NK-92 treated with Interleukin-12 subunit alpha and Interleukin-12 subunit beta, amount 100 ng/mL, for 24 hours (cell line): ENCODE results near the gene IQCE.

ENCODE experiments used
- DNase-seq: peaks from one replicate; lab custom pipeline; 2025; lab: John Stamatoyannopoulos, UW

IQCE gene, protein sequence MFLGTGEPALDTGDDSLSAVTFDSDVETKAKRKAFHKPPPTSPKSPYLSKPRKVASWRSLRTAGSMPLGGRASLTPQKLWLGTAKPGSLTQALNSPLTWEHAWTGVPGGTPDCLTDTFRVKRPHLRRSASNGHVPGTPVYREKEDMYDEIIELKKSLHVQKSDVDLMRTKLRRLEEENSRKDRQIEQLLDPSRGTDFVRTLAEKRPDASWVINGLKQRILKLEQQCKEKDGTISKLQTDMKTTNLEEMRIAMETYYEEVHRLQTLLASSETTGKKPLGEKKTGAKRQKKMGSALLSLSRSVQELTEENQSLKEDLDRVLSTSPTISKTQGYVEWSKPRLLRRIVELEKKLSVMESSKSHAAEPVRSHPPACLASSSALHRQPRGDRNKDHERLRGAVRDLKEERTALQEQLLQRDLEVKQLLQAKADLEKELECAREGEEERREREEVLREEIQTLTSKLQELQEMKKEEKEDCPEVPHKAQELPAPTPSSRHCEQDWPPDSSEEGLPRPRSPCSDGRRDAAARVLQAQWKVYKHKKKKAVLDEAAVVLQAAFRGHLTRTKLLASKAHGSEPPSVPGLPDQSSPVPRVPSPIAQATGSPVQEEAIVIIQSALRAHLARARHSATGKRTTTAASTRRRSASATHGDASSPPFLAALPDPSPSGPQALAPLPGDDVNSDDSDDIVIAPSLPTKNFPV

GRCh38 chr7:2558629-2559282 lies at the start of gene IQCE:
TSS of gene IQCE (plus strand) at chr7:2558979. CDS start at chr7:2559182, 203 bp downstream.
- peak; percentile 81 for DNase-seq

- no peak for DNase-seq
Observed at GRCh38 chr7:2509298-2509906, 49.4 kb upstream of the IQCE start.

DNA sequence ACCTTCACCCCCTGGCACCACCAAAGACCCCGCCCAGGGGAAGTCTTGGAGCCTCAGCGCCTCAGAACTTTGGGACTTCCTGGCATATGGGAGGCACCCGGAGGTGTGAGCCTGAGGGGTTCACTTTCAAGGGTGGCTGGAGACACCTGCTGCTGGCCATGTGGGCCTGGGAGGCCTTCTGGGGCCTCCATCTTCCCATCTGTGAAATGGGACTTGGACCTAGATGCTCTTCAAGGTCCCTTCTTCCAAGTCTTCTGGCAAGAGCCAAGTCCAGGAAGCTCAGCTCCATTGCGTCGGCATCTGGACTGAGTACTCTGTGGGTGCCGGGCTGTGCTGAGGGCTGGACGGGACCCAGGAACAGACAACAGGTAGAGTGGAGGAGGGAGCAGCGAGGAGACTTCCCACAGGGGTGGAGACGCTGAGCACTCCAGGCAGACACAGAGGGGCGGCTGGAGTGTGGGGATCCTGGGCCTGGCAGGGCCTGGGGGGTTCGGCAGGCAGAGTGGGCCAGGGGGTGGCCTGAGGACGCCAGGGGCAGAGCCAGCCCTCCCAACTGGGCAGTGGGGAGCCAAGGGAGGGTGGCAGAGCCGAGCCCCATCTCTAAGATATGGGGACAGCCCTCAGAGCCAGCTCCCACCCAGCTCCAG lies 48.5 kb upstream of the IQCE start:
- no peak for DNase-seq

DNA sequence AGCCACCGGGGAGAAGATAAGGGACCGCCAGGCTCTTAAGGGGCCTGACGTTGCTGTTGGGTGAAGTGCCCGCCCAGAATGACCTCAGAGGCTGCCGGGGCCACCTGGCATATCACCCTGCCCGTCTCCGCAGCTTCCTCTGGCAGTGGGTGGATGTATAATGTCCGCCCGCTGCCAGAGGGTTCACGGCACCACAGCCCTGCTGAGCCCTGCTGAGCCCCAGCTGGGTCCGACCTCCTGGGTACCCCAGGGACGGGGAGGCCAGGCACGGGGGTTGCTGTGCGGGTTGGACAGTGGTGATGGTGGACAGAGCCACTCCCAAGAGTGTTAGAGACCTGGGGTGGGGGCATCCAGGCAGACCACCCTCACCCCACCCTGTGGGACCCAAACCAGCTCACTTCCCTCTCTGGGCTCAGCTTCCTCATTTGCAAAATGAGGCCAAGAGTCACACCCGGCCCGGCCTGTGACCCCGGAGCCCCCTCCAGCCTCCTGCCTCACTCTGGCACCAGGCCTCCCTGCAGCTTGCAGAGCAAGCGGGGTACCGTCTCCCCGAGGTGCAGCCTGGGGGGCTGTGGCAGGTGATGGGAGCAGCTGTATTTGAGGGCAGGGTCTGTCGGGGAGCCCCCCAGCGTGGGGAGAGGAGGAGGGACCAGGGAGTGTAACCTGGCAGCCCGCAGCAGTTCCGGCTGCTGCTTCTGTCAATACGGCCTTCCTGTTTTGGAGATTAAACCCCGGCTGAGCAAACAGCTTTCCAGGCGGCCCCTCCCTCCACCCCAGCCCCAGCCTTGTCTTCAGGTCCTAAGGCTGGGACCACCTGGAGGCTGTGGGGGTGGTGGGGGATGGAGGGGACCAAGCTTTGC lies 47.6 kb upstream of the IQCE start:
- no peak for DNase-seq

GRCh38 chr7:2511769-2512168 lies 47.0 kb upstream of the IQCE start:
- no peak for DNase-seq

DNA sequence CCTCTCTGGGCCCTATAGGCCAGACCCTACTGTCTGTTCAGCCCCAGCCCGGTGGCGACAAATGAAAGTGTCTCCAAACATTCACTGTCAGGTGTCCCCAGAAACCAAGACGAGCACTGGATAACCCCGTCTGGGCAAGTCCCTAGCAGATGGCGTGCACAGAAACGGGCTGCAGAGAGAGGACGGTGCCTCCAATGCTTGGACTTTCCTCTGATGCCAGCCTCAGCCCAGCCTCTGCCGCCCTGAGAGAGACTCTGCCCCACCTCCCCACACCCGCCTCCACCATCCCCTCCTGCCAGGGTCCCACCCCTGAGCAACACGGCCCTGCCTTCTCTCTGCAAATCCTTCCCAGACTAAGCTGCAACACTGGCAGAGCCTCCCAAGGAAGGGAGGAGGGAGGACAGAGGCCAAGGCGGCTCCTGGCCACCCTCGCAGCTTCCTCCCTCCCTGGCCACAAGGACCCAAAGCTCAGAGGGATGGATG lies 46.6 kb upstream of the IQCE start:
- DNase-seq, result no peak

DNA sequence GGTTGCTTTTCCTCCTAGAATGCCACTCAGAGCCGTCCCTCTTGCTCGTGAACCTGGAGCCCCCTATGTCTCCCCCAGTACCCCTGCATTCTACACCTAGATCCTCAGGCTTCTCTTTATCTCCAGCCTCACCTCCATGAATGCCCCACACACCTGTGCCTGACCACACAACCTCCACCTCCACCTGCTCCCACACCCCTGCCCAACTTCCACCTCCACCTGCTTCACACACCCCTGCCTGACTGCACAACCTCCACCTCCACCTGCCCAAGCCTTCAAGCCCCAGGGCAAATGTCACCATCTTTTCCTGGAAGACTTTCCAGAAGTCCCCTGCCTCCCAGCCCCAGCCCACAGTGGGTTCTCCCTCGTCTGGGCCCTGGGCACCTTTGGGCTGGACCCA lies 46.1 kb upstream of the IQCE start:
- DNase-seq, result no peak

- DNase-seq, result no peak
Observed at GRCh38 chr7:2513702-2514101, 45.1 kb upstream of the IQCE start.

GRCh38 chr7:2514473-2515423 lies 44.0 kb upstream of the IQCE start:
- no peak for DNase-seq

DNA sequence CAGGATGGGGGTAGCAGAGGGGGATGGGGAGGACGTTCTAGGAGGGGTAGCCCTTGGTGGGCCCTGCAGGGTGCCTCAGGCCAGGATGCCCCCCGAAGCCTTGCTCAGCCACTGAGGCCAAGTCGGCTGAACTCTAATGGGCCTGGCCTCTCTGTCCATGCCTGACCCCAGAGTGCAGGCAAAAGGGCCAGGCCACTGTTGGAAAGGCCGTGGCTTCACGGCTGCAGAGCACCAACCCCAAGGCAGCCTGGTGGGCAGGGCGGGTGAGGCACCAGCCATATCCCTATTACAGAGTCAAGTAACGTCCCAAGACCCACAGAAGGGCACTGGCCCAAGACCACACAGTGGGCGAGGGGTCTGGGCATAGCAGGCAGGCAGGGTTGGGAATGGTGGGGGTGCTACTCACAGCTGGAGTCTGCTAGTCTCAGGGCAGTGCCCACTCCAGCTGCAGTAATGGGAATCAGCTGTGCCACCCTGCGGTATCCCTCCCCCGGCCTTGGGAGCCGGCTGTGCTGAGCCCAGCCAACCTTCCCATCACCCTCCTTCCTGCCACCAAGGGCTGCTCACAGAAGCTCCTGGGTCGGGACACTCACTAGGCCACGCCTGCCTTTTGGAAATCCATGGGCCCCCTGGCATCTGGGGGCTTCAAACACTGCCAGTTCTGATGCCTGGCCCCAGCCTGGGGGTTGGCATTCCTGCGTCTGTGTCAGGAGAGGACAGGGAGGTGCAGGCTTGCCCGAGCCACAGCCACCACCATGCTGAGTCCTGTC lies 43.2 kb upstream of the IQCE start:
- no peak for DNase-seq

GRCh38 chr7:2516194-2516555 lies 42.6 kb upstream of the IQCE start:
- no peak for DNase-seq

- DNase-seq, result no peak
Observed at GRCh38 chr7:2517026-2517425, 41.8 kb upstream of the IQCE start.

DNA sequence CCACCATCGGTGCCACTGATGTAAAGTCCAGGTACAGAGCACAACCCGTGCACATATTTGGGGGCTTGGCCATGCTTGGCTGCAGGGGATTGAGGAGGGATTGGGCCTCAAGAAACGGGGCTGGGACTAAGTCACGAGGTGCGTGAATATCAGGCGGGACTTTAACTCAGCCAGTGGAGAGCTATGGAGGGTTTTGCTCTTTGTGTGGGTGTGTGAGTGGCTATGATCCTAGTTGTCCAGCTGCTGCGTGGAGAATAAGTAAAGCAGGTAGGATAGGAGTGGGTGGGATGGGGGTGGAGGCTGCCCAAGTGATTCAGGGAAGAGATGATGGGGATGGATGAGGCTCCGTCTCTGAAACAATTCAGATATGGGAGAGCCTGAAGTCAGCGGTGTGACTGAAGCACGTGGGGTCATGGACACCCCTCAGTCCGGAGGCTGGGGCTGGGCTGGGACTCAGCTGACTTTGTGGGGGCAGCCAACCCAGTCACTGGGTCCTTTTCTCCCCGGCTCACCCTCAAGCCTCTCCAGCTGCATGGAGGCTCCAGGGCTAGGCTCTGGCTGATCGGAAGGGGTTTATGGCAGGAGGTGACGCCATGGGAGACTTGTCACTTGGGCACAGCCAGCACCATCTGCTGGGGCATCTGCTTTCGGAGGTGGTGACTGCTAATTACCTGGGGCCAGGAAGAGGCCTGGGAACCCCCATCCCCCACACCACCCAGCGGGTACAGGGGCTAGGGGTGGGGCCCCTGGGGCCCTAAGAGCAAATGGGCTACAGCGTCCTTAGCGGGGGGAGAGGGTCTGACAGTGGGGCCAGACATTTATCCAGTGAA lies 40.9 kb upstream of the IQCE start:
- DNase-seq, result no peak

DNA sequence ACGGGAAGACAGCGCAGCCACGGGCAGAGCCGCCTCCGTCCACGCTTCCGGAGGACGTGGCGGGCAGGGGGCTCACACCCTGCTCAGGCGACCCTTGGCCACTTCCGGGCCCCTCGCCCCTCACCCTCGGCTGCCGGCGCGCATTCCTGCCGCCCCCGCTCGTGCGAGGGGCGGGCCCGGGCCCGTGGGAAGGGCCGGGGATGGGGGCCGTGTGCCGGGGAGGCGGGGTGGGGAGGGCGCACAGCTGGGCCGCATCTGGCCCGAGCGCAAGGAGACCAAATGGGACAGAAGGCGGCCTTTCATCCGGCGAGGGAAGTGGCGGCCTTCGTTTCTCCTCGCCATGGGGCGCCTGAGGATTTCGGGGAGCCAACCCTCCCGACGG lies 40.1 kb upstream of the IQCE start:
- DNase-seq, result no peak

DNA sequence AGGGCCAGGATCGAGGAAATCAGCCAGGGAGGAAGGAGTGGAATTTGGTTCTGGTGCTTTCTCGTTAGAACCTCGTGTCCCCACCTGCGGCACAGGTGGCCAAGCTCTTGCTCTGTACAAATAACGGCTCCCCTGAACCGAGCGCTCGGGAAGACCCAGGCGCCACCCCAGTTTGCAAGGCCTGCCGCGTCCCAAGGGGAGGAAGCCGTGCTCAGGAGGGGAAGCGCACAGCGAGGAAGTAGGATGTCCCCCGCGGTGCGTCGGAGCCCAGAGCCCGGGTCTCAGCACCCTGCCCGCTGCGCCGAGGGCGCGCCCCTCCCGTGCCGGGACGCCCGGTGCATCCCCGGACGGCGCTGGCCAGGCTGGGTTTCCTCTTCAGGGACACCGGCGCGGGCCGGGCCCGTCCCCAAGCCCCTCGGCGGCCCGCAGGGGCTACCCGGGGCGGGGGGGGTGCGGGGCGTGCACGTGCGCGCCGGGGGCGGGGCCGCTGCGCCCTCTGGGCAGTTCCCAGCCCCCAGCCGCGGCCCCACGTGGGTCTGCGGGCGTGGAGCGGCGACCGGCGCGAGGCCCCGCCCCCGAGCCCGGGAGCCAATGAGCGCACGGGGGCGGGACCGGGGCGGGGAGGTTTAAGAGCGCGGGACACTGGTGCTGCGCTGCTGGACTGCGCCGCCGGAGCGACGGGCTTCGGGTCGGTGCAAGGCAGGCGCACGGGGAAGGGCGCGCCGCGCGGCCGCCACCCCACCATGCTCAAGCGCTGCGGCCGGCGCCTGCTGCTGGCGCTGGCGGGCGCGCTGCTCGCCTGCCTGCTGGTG lies 39.5 kb upstream of the IQCE start, which contains the start of gene LFNG:
Gene LFNG (plus strand): TSS at position 656 of the 812 bp plus-strand sequence. CDS start 88 bp downstream, at position 744.
- peak; percentile 75 for DNase-seq

DNA sequence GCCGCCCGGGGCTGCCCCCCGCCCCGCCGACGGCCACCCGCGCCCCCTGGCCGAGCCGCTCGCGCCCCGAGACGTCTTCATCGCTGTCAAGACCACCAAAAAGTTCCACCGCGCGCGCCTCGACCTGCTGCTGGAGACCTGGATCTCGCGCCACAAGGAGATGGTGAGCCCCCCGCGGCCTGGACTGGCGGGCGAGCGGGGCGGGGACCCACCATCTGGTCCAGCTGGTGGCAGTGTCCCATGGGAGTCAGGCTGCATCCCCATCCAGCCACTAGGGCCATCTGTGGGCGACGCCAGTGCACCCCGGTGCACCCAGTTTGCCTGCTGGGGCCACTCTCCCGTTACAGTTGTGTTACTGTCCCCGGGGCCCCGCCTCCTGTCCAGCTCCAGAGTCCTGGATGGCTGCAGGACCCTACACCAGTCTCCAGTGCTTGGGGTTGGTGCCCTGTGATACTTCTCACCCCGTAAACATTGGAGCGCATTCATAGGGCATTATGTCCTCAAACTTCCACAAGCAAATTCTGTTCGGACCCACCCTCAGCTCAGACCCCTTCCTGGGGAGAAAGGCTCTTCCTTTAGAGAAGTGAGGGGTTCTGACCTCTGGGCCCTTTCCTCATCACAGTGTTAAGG lies 38.5 kb upstream of the IQCE start:
- DNase-seq, result peak; percentile 32
